ENCODE results near the gene BAZ1A.
"Not testable (repeated sequence)": the region's sequence is repeated elsewhere in the genome, so short reads cannot be mapped to it uniquely, and the experiment has no call there.

Gene BAZ1A

GRCh38 chr14:34782031-34782430, 93.1 kb downstream of the BAZ1A start:
- DNase-seq: no peak

DNA sequence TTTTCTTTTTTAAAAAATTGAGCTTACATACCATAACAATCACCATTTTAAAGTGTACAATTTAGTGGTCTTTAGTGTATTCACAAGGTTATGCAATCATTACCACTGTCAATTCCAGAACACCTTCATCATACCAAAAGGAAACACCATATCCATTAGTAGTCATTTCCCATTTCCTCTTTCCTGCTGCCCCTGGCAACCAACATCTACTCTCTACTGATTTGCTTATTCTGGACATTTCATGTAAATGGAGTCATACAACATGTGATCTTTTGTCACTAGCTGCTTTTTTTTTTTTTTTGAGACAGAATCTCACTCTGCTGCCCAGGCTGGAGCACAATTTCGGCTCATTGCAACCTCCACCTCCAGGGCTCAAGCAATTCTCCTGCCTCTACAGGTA, 93.9 kb downstream of the BAZ1A start:
- no peak for DNase-seq

DNA sequence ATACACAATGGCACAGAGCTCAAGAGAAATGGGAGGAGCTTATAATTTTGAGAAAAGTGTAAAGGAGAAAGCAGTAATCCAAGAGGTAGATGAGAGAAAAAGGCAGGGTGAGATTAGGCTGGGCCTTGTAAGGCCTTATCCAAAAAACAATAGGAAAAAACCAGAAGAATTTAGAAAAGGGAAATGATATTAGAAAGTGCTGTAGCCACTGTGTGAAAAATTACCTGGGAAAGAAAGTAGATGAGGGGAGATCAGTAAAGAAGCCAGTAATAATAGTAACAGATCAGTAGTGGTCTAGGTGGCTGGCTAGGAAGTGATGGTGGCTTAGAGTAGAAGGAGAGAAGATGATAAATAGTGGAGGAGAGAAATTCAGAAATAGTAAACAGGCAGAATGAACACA, 94.5 kb downstream of the BAZ1A start:
- no peak for DNase-seq

DNA sequence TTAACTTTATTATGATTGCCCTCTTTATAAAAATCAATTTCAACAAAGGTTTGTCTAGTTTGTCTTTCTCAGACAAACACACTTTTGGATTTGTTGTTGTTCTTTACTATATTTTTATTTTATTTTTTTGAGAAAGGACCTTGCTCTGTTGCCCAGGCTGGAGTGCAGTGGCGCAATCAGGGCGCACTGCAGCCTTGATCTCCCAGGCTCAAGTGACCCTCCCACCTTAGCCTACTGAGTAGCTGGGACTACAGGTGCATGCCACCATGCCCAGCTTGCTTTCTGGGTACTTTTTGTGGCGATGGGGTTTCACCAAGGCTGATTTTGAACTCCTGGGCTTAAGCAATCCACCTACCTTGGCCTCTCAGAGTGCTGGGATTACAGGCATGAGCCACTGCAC, 96.4 kb downstream of the BAZ1A start:
- no peak for DNase-seq

DNA sequence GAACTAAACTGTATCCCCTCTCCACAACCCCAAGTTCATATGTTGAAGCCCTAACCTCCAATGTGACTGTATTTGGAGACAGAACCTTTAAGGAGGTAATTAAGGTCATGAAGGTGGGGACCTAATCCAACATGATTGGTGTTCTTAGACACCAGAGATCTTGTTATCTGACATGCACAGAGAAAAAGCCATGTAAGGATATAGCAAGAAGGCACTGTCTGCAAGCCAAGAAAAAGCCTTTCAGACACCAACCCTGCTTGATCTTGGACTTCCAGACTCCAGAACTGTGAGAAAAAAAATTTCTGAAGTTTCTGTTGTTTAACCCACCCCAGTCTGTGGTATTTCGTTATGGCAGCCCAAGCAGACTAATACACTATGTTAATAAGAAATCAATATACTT, 98.5 kb downstream of the BAZ1A start:
- DNase-seq: peak; percentile 64

- no peak for DNase-seq
These were observed 99.2 kb downstream of the BAZ1A start for GRCh38 chr14:34775922-34776321.

DNA sequence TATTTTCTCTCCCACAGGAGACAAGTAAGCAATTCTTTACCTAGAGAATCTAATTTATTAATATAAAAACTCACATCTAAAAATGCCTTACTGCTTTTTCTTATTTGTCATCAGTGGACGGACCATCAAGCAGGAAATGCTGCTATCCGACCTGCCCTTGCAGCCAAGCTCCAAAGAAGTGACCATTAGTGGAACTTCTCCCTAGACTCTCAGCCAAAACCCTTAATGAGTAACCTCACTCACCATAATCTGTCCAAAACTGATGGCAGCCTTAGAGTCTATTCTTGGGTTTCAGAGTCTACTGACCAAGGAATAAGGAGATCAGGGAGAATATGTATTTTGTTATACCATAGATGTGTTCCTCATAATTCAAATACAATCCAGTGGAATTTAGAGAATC, 99.8 kb downstream of the BAZ1A start:
- no peak for DNase-seq

DNA sequence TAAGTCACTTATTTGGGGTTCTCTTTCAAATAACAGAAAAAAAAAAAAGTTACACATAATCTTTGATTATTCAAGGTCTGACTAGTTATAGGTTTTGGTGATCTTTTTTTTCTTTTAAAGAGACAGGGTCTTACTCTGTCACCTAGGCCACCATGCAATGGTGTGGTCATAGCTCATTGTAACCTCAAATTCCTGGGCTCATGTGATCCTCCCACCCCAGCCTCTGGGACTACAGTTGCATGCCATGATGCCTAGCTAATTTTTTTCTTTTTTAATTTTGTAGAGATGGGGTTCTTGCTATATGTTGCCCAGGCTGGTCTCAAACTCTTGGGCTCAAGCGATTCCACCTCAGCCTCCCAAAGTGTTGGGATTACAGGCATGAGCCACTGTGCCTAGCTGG, 104.3 kb downstream of the BAZ1A start:
- DNase-seq: no peak

- DNase-seq: no peak
These were observed 108.6 kb downstream of the BAZ1A start for GRCh38 chr14:34766606-34767005.

- no peak for DNase-seq
These were observed 109.1 kb downstream of the BAZ1A start for GRCh38 chr14:34766060-34766459.

DNA sequence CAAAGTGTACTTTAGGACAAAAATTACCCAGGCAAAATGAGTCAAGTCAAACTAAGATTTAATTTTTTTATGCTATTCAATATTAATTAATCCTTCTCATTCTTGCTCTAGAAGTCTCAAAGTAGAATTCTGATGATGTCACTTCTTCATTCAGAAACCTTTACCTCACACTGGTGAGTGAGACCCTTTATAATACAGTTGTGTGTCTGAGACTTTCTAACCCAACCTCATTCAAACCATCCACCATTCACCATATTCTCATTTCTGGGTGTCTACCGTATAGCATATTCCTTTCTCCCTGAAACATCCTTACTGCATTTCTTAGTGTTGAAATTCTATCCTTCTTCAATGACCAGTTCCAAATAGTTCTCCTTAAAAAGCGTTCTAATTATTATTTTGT, 119.9 kb downstream of the BAZ1A start:
- no peak for DNase-seq

DNA sequence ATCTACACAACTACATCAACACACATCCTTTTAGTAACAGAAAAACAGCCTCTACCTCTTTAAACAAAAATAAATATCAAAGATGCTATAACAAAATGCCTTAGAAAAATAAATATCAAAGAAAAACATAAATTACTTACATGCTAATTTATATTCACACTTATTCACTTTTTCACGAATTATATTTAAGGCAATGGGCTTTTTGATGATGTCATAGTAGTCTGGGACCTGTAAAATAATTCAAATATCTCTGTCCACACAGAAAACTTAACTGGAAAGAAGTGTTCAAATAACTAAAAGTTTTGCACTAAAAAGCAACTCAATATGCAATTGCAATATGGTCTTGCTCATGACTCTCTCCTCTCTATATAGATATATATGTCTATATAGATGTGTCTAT, 120.5 kb downstream of the BAZ1A start:
- no peak for DNase-seq

GRCh38 chr14:34750670-34751069, 124.5 kb downstream of the BAZ1A start:
- DNase-seq: no peak

- DNase-seq: no peak
These were observed 124.9 kb downstream of the BAZ1A start for GRCh38 chr14:34750233-34750632.

GRCh38 chr14:34749408-34749807, 125.8 kb downstream of the BAZ1A start:
- no peak for DNase-seq

- DNase-seq: no peak
These were observed 132.7 kb downstream of the BAZ1A start for GRCh38 chr14:34742270-34743115.

DNA sequence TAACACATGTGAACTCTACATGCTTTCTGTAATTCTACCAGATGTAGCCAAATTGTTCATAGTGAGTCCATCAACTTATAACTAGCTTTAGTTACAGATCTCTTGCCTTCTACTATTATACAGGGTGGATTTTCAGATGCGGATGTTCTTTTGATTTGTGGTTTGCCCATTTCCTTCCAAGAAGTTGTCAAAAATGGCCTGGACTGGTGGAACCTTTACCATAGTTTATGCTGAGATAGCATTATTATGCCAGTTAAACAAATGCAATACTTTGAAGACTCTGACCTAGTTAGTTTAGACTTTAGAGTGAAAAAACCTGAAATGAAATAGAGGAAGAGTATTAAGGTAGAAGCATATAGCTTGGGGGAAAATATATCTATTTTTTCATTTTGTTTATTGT, 133.3 kb downstream of the BAZ1A start:
- DNase-seq: no peak

- DNase-seq: not testable (repeated sequence)
These were observed 135.0 kb downstream of the BAZ1A start for GRCh38 chr14:34740139-34740538.

- DNase-seq: not testable (repeated sequence)
These were observed 138.1 kb downstream of the BAZ1A start for GRCh38 chr14:34737079-34737478.

- DNase-seq: no peak
These were observed 141.9 kb downstream of the BAZ1A start for GRCh38 chr14:34733245-34733644.

- no peak for DNase-seq
These were observed 142.4 kb downstream of the BAZ1A start for GRCh38 chr14:34732802-34733201.

DNA sequence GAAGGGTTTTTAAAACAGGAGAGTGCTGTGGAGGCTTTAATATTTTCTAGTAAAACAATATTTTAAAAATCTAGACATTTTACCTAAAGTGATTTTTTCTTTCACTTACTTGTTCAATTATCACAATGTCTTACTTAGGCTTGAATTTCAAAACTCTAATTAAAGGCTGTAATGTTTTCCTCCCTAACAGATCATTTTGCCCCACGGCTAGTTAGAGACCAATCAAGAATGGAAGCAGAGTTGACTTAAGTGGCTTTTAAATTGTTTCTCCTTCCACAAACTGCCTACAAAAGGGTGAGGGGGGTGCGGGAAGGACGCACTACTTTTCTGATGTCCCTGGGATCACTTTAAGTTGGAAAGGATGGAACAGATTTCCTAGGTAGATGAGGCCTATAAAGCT, 151.3 kb downstream of the BAZ1A start:
- DNase-seq: no peak

- DNase-seq: peak; percentile 55
These were observed 152.2 kb downstream of the BAZ1A start for GRCh38 chr14:34722723-34723545.

- DNase-seq: no peak
These were observed 154.0 kb downstream of the BAZ1A start for GRCh38 chr14:34721129-34721528.
